ENCODE results near the gene GALNT16.

DNA sequence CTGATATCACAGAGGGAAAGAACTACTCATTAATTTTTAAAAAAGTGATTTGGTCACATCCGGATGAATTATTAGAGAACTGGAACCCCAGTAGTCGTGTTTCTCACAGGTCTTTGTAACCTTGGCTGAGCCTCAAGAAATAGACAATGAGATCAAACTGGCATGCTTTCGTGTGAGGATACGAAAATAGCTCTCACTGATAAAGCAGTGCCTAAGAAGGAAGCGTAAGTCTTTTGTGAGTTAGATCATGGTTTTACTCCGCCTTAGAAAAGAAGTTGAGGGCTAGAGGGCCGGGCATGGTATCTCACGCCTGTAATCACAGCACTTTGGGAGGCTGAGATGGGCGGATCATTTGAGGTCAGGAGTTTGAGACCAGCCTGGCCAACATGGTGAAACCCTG, 33.8 kb upstream of the GALNT16 start:
- TF ChIP-seq ZFP3 (CRISPR knock-in tag; IDR thresholded peaks at IDR 0.05) (no peak), CREB5 (CRISPR knock-in tag; IDR thresholded peaks at IDR 0.05; ENCODE audit: low read depth) (no peak), ESRRG (CRISPR knock-in tag; IDR thresholded peaks at IDR 0.05) (no peak), ARNTL (CRISPR knock-in tag; IDR thresholded peaks at IDR 0.05; ENCODE audit: borderline replicate concordance, low read depth) (no peak), ZNF565 (CRISPR knock-in tag; conservative IDR thresholded peaks at IDR 0.05; ENCODE audit: low read depth) (no peak), ISL1 (CRISPR knock-in tag; IDR thresholded peaks at IDR 0.05) (no peak)
- TF ChIP-seq, protein P1, sequence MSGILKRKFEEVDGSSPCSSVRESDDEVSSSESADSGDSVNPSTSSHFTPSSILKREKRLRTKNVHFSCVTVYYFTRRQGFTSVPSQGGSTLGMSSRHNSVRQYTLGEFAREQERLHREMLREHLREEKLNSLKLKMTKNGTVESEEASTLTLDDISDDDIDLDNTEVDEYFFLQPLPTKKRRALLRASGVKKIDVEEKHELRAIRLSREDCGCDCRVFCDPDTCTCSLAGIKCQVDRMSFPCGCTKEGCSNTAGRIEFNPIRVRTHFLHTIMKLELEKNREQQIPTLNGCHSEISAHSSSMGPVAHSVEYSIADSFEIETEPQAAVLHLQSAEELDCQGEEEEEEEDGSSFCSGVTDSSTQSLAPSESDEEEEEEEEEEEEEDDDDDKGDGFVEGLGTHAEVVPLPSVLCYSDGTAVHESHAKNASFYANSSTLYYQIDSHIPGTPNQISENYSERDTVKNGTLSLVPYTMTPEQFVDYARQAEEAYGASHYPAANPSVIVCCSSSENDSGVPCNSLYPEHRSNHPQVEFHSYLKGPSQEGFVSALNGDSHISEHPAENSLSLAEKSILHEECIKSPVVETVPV (CRISPR knock-in tag; IDR thresholded peaks at IDR 0.05), result no peak

Data from SK-N-SH treated with all-trans-retinoic acid at 6 μM for 48 hours (cell line).